ENCODE measurements around the gene PARPBP. TPM values are rescaled to one million over a fixed set of nuclear protein-coding genes. Genes with fewer than 3 reads are reported as not detected.

PARPBP gene
- total RNA-seq, 4 donors from 2014 or later = 0.63 to 2.4 (median 0.83) TPM

- peaks cover 0 to 22% (median 0%) of the 10 kb centered on the region in 4 donors for H3K4me1 ChIP-seq
- no peaks in the 10 kb centered on the region for H3K9me3 ChIP-seq
- peaks cover 0 to 18% (median 0%) of the 10 kb centered on the region in 3 donors for H3K36me3 ChIP-seq
- TF ChIP-seq EP300 (IDR thresholded peaks at IDR 0.05) (no peak), CTCF (IDR thresholded peaks at IDR 0.05) (peak in 2 of 5 experiments; percentile 21 to 26)
- no peak overlapping the region for H3K4me3 ChIP-seq
- no peak overlapping the region for H3K27ac ChIP-seq
- WGBS, 2 donors = 70 to 78% methylated on average over 2 of the region's 2 CpGs
- DNase-seq (ENCODE audit: low spot score in 2 of 2) = no peak
- no peaks in the 10 kb centered on the region for H3K27me3 ChIP-seq
These were observed 24.2 kb upstream of the PARPBP start for GRCh38 chr12:102095677-102096263.

GRCh38 chr12:102096855-102097254 lies 23.1 kb upstream of the PARPBP start:
- Histone ChIP-seq H3K36me3 (peaks cover 0 to 18% (median 0%) of the 10 kb centered on the region in 3 donors), H3K27me3 (no peaks in the 10 kb centered on the region), H3K4me3 (no peak overlapping the region), H3K9me3 (no peaks in the 10 kb centered on the region), H3K4me1 (peaks cover 0 to 22% (median 0%) of the 10 kb centered on the region in 4 donors), H3K27ac (no peak overlapping the region)
- DNase-seq (ENCODE audit: low spot score in 2 of 2) = no peak
- 91 to 93% methylated on average over 3 of the region's 3 CpGs for WGBS, 2 donors
- no peak for TF ChIP-seq EP300 (IDR thresholded peaks at IDR 0.05)
- TF ChIP-seq CTCF (IDR thresholded peaks at IDR 0.05) = no peak
- no peak for TF ChIP-seq POLR2A (IDR thresholded peaks at IDR 0.05)

- Histone ChIP-seq H3K36me3 (peaks cover 0 to 78% (median 5%) of the 10 kb centered on the region in 3 donors), H3K27me3 (no peaks in the 10 kb centered on the region), H3K4me3 (no peak overlapping the region), H3K27ac (no peak overlapping the region), H3K9me3 (no peaks in the 10 kb centered on the region), H3K4me1 (no peaks in the 10 kb centered on the region)
- no peak for DNase-seq (ENCODE audit: low spot score in 2 of 2)
- TF ChIP-seq POLR2A (IDR thresholded peaks at IDR 0.05) (no peak), EP300 (IDR thresholded peaks at IDR 0.05) (no peak), CTCF (IDR thresholded peaks at IDR 0.05) (no peak)
- WGBS, 2 donors = 92 to 96% methylated on average over 3 of the region's 3 CpGs
These were observed 13.1 kb upstream of the PARPBP start for GRCh38 chr12:102106905-102107304.

DNA sequence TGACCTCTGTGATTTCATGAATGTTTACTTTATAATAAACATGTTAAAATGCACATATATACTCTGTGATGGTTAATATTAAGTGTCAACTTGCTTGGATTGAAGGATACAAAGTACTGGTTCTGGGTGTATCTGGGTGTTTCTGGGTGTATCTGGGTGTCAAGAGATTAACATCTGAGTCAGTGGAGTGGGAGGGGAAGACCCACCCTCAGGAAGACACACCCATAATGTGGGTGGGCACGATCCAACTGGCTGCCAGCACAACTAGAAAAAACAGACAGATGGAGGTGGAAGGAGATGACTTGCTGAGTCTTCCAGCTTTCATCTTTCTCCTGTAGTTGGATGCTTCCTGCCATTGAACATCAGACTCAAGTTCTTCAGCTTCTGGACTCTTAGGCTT lies 12.0 kb upstream of the PARPBP start:
- 65 to 93% methylated on average over 1 of the region's 1 CpG for WGBS, 2 donors
- Histone ChIP-seq H3K4me1 (no peaks in the 10 kb centered on the region), H3K27me3 (no peaks in the 10 kb centered on the region), H3K27ac (no peak overlapping the region), H3K9me3 (no peaks in the 10 kb centered on the region), H3K36me3 (peaks cover 0 to 78% (median 5%) of the 10 kb centered on the region in 3 donors), H3K4me3 (no peak overlapping the region)
- DNase-seq (ENCODE audit: low spot score in 2 of 2) = no peak
- no peak for TF ChIP-seq EP300 (IDR thresholded peaks at IDR 0.05)
- no peak for TF ChIP-seq CTCF (IDR thresholded peaks at IDR 0.05)
- no peak for TF ChIP-seq POLR2A (IDR thresholded peaks at IDR 0.05)

GRCh38 chr12:102110782-102111181 lies 9.2 kb upstream of the PARPBP start:
- Histone ChIP-seq H3K4me1 (no peaks in the 10 kb centered on the region), H3K36me3 (peaks cover 0 to 64% (median 0%) of the 10 kb centered on the region in 3 donors)
- TF ChIP-seq POLR2A (IDR thresholded peaks at IDR 0.05) (no peak), EP300 (IDR thresholded peaks at IDR 0.05) (no peak)

More at GRCh38 chr12:102110782-102111181, 9.2 kb upstream of the PARPBP start:
- Histone ChIP-seq H3K27ac (no peak overlapping the region), H3K4me3 (no peak overlapping the region), H3K9me3 (no peaks in the 10 kb centered on the region), H3K27me3 (no peaks in the 10 kb centered on the region)
- no peak for DNase-seq (ENCODE audit: low spot score in 2 of 2)
